Measurements from ENCODE around the gene MGMT. TPM values are rescaled to one million over a fixed set of nuclear protein-coding genes. Genes with fewer than 3 reads are reported as not detected.

MGMT gene
- total and polyA plus RNA-seq, 4 donors = 28.2 to 79.1 (median 46.0) TPM

DNA sequence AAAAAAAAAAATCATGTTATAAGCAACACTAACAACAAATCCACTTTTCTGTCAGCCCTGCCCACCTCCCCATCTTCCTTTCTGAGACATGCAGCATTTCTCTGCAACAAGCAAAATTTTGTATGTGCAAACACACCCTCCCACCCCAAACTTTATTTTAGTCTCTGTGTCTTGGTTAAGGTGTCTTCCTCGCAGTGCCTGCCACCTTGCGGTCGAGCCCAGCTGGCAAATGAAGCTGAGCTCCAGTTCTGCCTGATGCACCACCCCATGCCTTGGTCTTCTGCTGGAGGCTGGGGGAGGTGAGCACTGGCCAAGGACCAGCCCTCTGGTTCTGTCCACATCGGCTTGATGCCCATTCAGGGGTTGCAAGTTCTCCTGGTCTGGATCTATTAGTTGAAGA is 206.3 kb downstream of the MGMT start:
- Histone ChIP-seq H3K27ac (ENCODE audit: low read depth in 1 of 2, low read length in 2 of 2) (no peak overlapping the region), H3K27me3 (ENCODE audit: control insufficient read depth in 4 of 4, insufficient read depth in 4 of 4, low read length in 3 of 4) (no peaks in the 10 kb centered on the region), H3K9me3 (ENCODE audit: control insufficient read depth in 4 of 4, low read length in 3 of 4) (no peaks in the 10 kb centered on the region), H3K36me3 (ENCODE audit: control insufficient read depth in 4 of 4, insufficient read depth in 3 of 4, low read depth in 1 of 4, low read length in 3 of 4) (peaks cover 0 to 3% (median 0%) of the 10 kb centered on the region in 4 donors), H3K4me3 (ENCODE audit: low read depth in 1 of 3, low read length in 3 of 3) (no peak overlapping the region), H3K9ac (ENCODE audit: low read depth in 1 of 2, low read length in 2 of 2) (no peak overlapping the region), H3K4me1 (ENCODE audit: control insufficient read depth in 4 of 4, insufficient read depth in 4 of 4, low read length in 3 of 4) (no peaks in the 10 kb centered on the region)
- WGBS = 97% methylated on average over 4 of the region's 4 CpGs
- TF ChIP-seq RAD21 (IDR thresholded peaks at IDR 0.05) = no peak
- no peak for DNase-seq (ENCODE audit: low spot score)

DNA sequence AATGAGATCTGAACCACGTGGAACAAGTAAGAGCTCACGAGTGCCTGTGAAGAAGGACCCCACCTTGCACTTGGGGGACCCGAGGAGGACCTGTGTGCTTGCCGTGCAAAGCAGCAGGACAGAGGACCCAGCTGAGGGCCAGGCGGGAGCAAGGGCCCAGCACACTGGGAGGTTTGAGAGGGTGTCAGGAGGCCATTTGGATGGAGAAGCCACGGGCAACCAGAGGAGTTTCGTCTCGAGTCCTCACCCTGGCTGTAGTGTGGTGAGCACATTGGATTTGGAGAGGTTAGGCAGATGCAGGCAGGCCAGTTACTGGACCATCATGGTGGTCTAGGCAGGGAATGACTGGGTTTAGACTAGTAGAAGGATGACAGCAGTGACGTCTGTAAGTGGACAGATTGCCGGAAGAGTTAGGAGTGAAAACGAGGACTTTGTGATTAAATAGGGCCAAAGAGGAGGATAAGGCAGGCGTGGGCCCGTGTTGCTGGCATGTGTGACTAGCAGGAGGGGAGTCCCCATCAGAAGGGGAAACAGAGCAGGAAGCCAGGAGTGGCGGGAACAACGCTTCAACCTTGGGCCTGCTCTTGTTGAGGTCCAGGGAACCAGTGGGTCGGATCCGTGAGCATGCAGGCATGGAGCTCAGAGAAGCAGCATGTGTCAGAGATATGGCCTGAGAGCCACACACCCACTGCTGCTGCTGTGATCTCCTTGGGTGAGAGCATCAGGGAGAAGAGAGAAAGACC is 208.2 kb downstream of the MGMT start:
- Histone ChIP-seq H3K9ac (ENCODE audit: low read depth in 1 of 2, low read length in 2 of 2) (no peak overlapping the region), H3K27me3 (ENCODE audit: control insufficient read depth in 4 of 4, insufficient read depth in 4 of 4, low read length in 3 of 4) (no peaks in the 10 kb centered on the region), H3K4me3 (ENCODE audit: low read depth in 1 of 3, low read length in 3 of 3) (no peak overlapping the region), H3K27ac (ENCODE audit: low read depth in 1 of 2, low read length in 2 of 2) (no peak overlapping the region), H3K4me1 (ENCODE audit: control insufficient read depth in 4 of 4, insufficient read depth in 4 of 4, low read length in 3 of 4) (peaks cover 0 to 1% (median 0%) of the 10 kb centered on the region in 4 donors), H3K9me3 (ENCODE audit: control insufficient read depth in 4 of 4, low read length in 3 of 4) (no peaks in the 10 kb centered on the region), H3K36me3 (ENCODE audit: control insufficient read depth in 4 of 4, insufficient read depth in 3 of 4, low read depth in 1 of 4, low read length in 3 of 4) (no peaks in the 10 kb centered on the region)
- 96% methylated on average over 17 of the region's 17 CpGs for WGBS
- DNase-seq (ENCODE audit: low spot score) = no peak
- no peak for TF ChIP-seq RXRA (IDR thresholded peaks at IDR 0.05)
- TF ChIP-seq HNF4A (conservative IDR thresholded peaks at IDR 0.05) = no peak
- no peak for TF ChIP-seq SP1 (IDR thresholded peaks at IDR 0.05)
- no peak for TF ChIP-seq YY1 (IDR thresholded peaks at IDR 0.05)
- TF ChIP-seq RAD21 (IDR thresholded peaks at IDR 0.05) = no peak
- TF ChIP-seq, protein P1, sequence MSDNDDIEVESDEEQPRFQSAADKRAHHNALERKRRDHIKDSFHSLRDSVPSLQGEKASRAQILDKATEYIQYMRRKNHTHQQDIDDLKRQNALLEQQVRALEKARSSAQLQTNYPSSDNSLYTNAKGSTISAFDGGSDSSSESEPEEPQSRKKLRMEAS (IDR thresholded peaks at IDR 0.05) = no peak
- no peak for TF ChIP-seq FOXA1 (IDR thresholded peaks at IDR 0.05)
- no peak for TF ChIP-seq TAF1 (conservative IDR thresholded peaks at IDR 0.05)
- TF ChIP-seq EGR1 (IDR thresholded peaks at IDR 0.05; ENCODE audit: low read depth in 2 of 2) = no peak
- TF ChIP-seq NR2F2 (IDR thresholded peaks at IDR 0.05) = no peak
- no peak for TF ChIP-seq GABPA (IDR thresholded peaks at IDR 0.05 in 1 of 2, conservative IDR thresholded peaks at IDR 0.05 in 1 of 2)

DNA sequence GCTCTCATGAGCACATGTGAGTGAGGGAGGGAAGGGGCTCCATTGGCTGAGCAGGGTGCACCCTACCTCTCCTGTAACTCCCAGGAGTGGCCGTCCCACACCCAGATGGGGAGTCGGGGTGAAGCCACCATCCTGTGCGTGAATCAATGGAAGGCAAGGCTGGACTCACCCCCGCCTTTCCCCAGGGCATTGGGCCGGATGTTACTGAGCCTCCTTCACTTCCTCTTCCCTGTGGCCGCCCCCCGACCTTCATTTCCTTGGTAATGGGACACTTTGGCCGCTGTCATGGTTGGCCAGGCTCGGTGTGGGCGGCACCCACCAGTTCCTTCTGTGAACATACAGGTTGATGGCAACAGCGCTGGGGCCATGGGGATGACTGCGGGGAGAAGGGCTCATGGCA is 209.0 kb downstream of the MGMT start:
- WGBS = 95% methylated on average over 12 of the region's 12 CpGs
- Histone ChIP-seq H3K9ac (ENCODE audit: low read depth in 1 of 2, low read length in 2 of 2) (no peak overlapping the region), H3K4me3 (ENCODE audit: low read depth in 1 of 3, low read length in 3 of 3) (no peak overlapping the region), H3K4me1 (ENCODE audit: control insufficient read depth in 4 of 4, insufficient read depth in 4 of 4, low read length in 3 of 4) (peaks cover 0 to 1% (median 0%) of the 10 kb centered on the region in 4 donors), H3K36me3 (ENCODE audit: control insufficient read depth in 4 of 4, insufficient read depth in 3 of 4, low read depth in 1 of 4, low read length in 3 of 4) (peaks cover 0 to 2% (median under 1%) of the 10 kb centered on the region in 4 donors), H3K9me3 (ENCODE audit: control insufficient read depth in 4 of 4, low read length in 3 of 4) (no peaks in the 10 kb centered on the region), H3K27ac (ENCODE audit: low read depth in 1 of 2, low read length in 2 of 2) (no peak overlapping the region), H3K27me3 (ENCODE audit: control insufficient read depth in 4 of 4, insufficient read depth in 4 of 4, low read length in 3 of 4) (no peaks in the 10 kb centered on the region)
- TF ChIP-seq, protein P2, sequence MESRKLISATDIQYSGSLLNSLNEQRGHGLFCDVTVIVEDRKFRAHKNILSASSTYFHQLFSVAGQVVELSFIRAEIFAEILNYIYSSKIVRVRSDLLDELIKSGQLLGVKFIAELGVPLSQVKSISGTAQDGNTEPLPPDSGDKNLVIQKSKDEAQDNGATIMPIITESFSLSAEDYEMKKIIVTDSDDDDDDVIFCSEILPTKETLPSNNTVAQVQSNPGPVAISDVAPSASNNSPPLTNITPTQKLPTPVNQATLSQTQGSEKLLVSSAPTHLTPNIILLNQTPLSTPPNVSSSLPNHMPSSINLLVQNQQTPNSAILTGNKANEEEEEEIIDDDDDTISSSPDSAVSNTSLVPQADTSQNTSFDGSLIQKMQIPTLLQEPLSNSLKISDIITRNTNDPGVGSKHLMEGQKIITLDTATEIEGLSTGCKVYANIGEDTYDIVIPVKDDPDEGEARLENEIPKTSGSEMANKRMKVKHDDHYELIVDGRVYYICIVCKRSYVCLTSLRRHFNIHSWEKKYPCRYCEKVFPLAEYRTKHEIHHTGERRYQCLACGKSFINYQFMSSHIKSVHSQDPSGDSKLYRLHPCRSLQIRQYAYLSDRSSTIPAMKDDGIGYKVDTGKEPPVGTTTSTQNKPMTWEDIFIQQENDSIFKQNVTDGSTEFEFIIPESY (IDR thresholded peaks at IDR 0.05) = no peak
- no peak for TF ChIP-seq FOXA1 (IDR thresholded peaks at IDR 0.05)
- no peak for DNase-seq (ENCODE audit: low spot score)

All from liver (tissue), 9 donors.